Keratinocyte (primary cell): ENCODE measurements around the gene ASH1L. TPM values are rescaled to one million over a fixed set of nuclear protein-coding genes. Genes with fewer than 3 reads are reported as not detected.
"Not testable (repeated sequence)": the region's sequence is repeated elsewhere in the genome, so short reads cannot be mapped to it uniquely, and the experiment has no call there.

Experiments used
- DNase-seq: peaks from one replicate; pipeline ENCODE4 v3.0.0-alpha.2; 2011; ENCODE audit warnings: low read depth, missing footprints, low spot score
- FAIRE-seq: peaks from 2 replicates; lab custom pipeline; 2011; peaks lifted over from hg19 to GRCh38; lab: Jason Lieb, UNC
- H2AFZ ChIP-seq: 2 replicates; pipeline ENCODE4 v1.6.0; 2012; ENCODE audit warnings: low read length, control low read depth, inconsistent platforms; ENCODE audit not compliant: control insufficient read depth
- H3K27ac ChIP-seq: 2 replicates; pipeline ENCODE4 v1.5.1; 2011; ENCODE audit warnings: low read length; ENCODE audit not compliant: control insufficient read depth, insufficient read depth
- H3K27me3 ChIP-seq: 3 replicates; pipeline ENCODE4 v1.6.0; 2011; ENCODE audit warnings: low read length; ENCODE audit not compliant: control insufficient read depth, insufficient read depth; ENCODE audit errors: extremely low read depth
- H3K36me3 ChIP-seq, 2 experiments: 2 replicates in 1 of 2; 3 replicates in 1 of 2; pipeline ENCODE4 v1.5.1; 2011; ENCODE audit warnings: low read length in 2 of 2, mild to moderate bottlenecking in 1 of 2; ENCODE audit not compliant: control insufficient read depth in 2 of 2, insufficient read depth in 2 of 2; ENCODE audit errors: extremely low read depth in 1 of 2
- H3K4me1 ChIP-seq: 3 replicates; pipeline ENCODE4 v1.5.1; 2011; ENCODE audit warnings: low read length; ENCODE audit not compliant: control insufficient read depth, insufficient read depth; ENCODE audit errors: extremely low read depth
- H3K4me2 ChIP-seq: 3 replicates; pipeline ENCODE4 v1.6.0; 2011; ENCODE audit warnings: low read depth, low read length; ENCODE audit not compliant: control insufficient read depth, insufficient read depth; ENCODE audit errors: extremely low read depth
- H3K4me3 ChIP-seq, 3 experiments: fragments of 200-600 bp in 1 of 3; sonication (generic) in 1 of 3; 2 replicates in 2 of 3; 3 replicates in 1 of 3; pipeline ENCODE4 v1.5.1; 2011 to 2016; ENCODE audit warnings: low read length in 3 of 3, mild to moderate bottlenecking in 3 of 3, control low read depth in 2 of 3, inconsistent platforms in 1 of 3, low read depth in 1 of 3, mixed read lengths in 1 of 3, mixed run types in 1 of 3, moderate library complexity in 1 of 3; ENCODE audit not compliant: control insufficient read depth in 2 of 3, insufficient read depth in 2 of 3; ENCODE audit errors: extremely low read depth in 1 of 3
- H3K79me2 ChIP-seq: 2 replicates; pipeline ENCODE4 v1.6.0; 2012; ENCODE audit warnings: low read length; ENCODE audit not compliant: control insufficient read depth, insufficient read depth
- H3K9ac ChIP-seq: 3 replicates; pipeline ENCODE4 v1.6.0; 2011; ENCODE audit warnings: low read length; ENCODE audit not compliant: control insufficient read depth, insufficient read depth; ENCODE audit errors: extremely low read depth
- H3K9me1 ChIP-seq: 3 replicates; pipeline ENCODE4 v1.6.0; 2011; ENCODE audit warnings: low read length; ENCODE audit not compliant: control insufficient read depth, insufficient read depth; ENCODE audit errors: extremely low read depth
- H3K9me3 ChIP-seq: 2 replicates; pipeline ENCODE4 v1.5.1; 2012; ENCODE audit warnings: low read depth, low read length; ENCODE audit not compliant: control insufficient read depth
- H4K20me1 ChIP-seq: 3 replicates; pipeline ENCODE4 v1.6.0; 2011; ENCODE audit warnings: low read length; ENCODE audit not compliant: control insufficient read depth, insufficient read depth; ENCODE audit errors: extremely low read depth
- CTCF ChIP-seq, 3 experiments: IDR thresholded peaks in 1 of 3; conservative IDR thresholded peaks in 1 of 3; optimal IDR thresholded peaks in 1 of 3; 2 replicates in 2 of 3; 3 replicates in 1 of 3; pipeline versions ENCODE3 to v1.5.1; 2011; ENCODE audit warnings: low read length in 3 of 3, mild to moderate bottlenecking in 3 of 3, moderate library complexity in 2 of 3, control low read depth in 1 of 3, inconsistent platforms in 1 of 3; ENCODE audit not compliant: insufficient read depth in 2 of 3; ENCODE audit errors: extremely low read depth in 1 of 3
- EZH2 ChIP-seq: IDR thresholded peaks from one replicate; pipeline ENCODE4 v1.6.1; 2012; ENCODE audit warnings: inconsistent platforms, mild to moderate bottlenecking, low read length, moderate library complexity
- dilution Hi-C: fragments of 300-500 bp; cut with MboI; formaldehyde crosslinking; loops from one replicate; pipeline ENCODE4 v1.7.0; 2020; ENCODE audit warnings: low sequenced_read_pairs; ENCODE audit not compliant: extremely low pct_ligation_motif_present
- polyA plus RNA-seq, 5 experiments: library from polyadenylated mRNA; depleted of rRNA in 3 of 5; stranded (reverse) in 3 of 5; stranded (forward) in 1 of 5; unstranded in 1 of 5; fragments of >200 nt; gene quantifications; 1 replicate in 1 of 5; 2 replicates in 3 of 5; 3 replicates in 1 of 5; pipeline versions ENCODE4 v1.2.1 to v1.2.3, GENCODE V29; 2011 to 2012; ENCODE audit warnings: missing spikeins in 2 of 5, low read depth in 1 of 5, low replicate concordance in 1 of 5

The ASH1L gene
- polyA plus RNA-seq, 1 donor (not counting 4 experiments of a cell fraction or from before 2014, with no cell fraction given) = 13.8 TPM

- Histone ChIP-seq H3K4me1 (no peaks in the 10 kb centered on the region), H3K4me3 (no peak overlapping the region), H3K4me2 (no peak overlapping the region), H4K20me1 (no peaks in the 10 kb centered on the region), H3K27ac (no peak overlapping the region), H3K9me3 (no peaks in the 10 kb centered on the region), H3K36me3 (no peaks in the 10 kb centered on the region), H3K9me1 (peaks cover 2% of the 10 kb centered on the region), H2AFZ (no peak overlapping the region), H3K9ac (no peak overlapping the region), H3K27me3 (no peaks in the 10 kb centered on the region), H3K79me2 (peaks cover 9% of the 10 kb centered on the region)
- dilution Hi-C loops = no loop called here
- no peak for FAIRE-seq
- DNase-seq = no peak
- TF ChIP-seq CTCF (optimal IDR thresholded peaks at IDR 0.05 in 1 of 3, IDR thresholded peaks at IDR 0.05 in 1 of 3, conservative IDR thresholded peaks at IDR 0.05 in 1 of 3; ENCODE audit: extremely low read depth in 1 of 3, insufficient read depth in 2 of 3, low read length in 3 of 3) = no peak
- no peak for TF ChIP-seq EZH2
These were observed 75.1 kb downstream of the ASH1L start for GRCh38 chr1:155487541-155487940.

GRCh38 chr1:155486952-155487351 is 75.7 kb downstream of the ASH1L start:
- H2AFZ ChIP-seq, H3K9ac ChIP-seq, H3K4me3 ChIP-seq, H4K20me1 ChIP-seq, H3K36me3 ChIP-seq, H3K4me2 ChIP-seq, H3K27ac ChIP-seq, H3K4me1 ChIP-seq, H3K79me2 ChIP-seq, H3K27me3 ChIP-seq, FAIRE-seq, H3K9me3 ChIP-seq, dilution Hi-C loops, DNase-seq, H3K9me1 ChIP-seq: not testable (repeated sequence)

GRCh38 chr1:155485945-155486344 is 76.7 kb downstream of the ASH1L start:
- TF ChIP-seq EZH2 (no peak), CTCF (optimal IDR thresholded peaks at IDR 0.05 in 1 of 3, IDR thresholded peaks at IDR 0.05 in 1 of 3, conservative IDR thresholded peaks at IDR 0.05 in 1 of 3; ENCODE audit: extremely low read depth in 1 of 3, insufficient read depth in 2 of 3, low read length in 3 of 3) (no peak)
- Histone ChIP-seq H3K4me2 (no peak overlapping the region), H3K36me3 (peaks cover 0 to 1% of the 10 kb centered on the region in 2 experiments), H3K9me1 (no peaks in the 10 kb centered on the region), H3K9ac (no peak overlapping the region), H3K79me2 (peaks cover 5% of the 10 kb centered on the region), H3K27ac (no peak overlapping the region), H3K4me3 (no peak overlapping the region), H4K20me1 (no peaks in the 10 kb centered on the region), H2AFZ (no peak overlapping the region), H3K4me1 (no peaks in the 10 kb centered on the region), H3K27me3 (no peaks in the 10 kb centered on the region), H3K9me3 (no peaks in the 10 kb centered on the region)
- FAIRE-seq = no peak
- DNase-seq = no peak
- dilution Hi-C loops = no loop called here
